Brain pericyte (primary cell): ENCODE measurements around the gene ELK4.

Source experiments
- DNase-seq: peaks from one replicate; pipeline ENCODE4 v3.0.0-alpha.2; 2012; ENCODE audit warnings: low read depth, low spot score

The ELK4 gene

DNA sequence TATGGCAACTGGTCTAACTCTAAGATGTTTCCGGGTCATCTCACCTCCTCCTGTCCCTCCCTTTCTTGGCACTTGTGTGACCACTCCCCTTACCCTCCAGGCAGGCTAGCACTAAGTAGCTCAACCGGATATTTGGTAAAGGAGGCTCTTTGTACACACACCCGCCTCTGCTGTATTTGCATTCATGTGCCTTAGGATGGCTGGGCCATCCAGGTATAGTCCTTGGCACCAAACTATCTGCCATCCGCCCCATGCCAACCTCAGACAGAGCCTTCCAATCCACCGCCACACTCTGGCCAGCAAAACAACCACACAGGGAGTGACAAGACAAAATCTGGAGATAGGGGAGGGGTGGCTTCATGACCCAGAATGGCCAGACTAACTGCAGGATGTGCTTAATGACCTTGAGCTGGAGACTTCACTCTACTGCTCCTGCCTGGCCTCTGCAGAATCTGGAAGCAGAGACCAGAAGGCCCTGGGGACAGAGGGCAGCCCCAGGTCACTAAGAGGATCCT lies 67.8 kb downstream of the ELK4 start:
- no peak for DNase-seq

DNA sequence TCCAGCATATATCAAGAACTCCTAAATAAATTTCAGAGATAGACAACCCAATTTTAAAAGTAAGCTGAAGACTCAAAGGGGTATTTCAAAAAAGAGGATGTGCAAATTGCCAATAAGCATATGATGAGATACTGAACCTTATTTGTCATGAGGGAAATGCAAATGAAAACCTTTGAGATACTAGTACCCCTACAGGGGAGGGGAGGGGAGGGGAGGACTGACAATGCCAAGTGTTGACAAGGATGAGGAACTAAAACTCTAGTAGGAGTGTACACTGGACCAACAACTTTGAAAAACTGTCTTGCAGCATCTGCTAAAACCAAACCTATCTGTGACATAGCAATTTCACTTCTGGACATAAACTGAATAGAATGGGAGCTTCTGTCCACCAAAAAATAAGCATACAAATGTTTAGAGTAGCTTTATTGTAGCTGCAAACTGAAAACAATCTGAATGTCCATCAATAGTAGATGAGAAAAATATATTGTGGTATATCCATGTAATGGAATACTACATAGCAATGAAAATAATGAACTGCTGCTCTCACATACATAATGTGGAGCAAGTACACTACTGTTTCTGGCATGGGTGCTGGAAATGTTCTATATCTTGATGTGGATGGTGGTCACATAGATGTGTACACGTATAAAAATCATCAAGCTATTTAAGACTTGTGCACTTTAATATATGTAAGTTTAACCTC lies 70.2 kb downstream of the ELK4 start:
- no peak for DNase-seq
